Measurements from ENCODE around the gene USH1G.
A peak's percentile ranks its signal among the peaks of the same experiment; 100 is the strongest.

USH1G gene

GRCh38 chr17:74938194-74938950 lies 15.3 kb upstream of the USH1G start:
- no peak overlapping the region for H3K9ac ChIP-seq (ENCODE audit: insufficient read length, low read depth)
- no peak for DNase-seq (ENCODE audit: low read depth, low spot score)
- no peaks in the 10 kb centered on the region for H3K9me3 ChIP-seq (ENCODE audit: insufficient read depth, low read length)
- peaks cover 6% of the 10 kb centered on the region for H3K4me1 ChIP-seq (ENCODE audit: insufficient read depth, insufficient read length)
- H3K4me3 ChIP-seq (ENCODE audit: insufficient read length, low read depth) = no peak overlapping the region
- peaks cover 71% of the 10 kb centered on the region for H3K27me3 ChIP-seq (ENCODE audit: insufficient read depth, insufficient read length)
- no peak for TF ChIP-seq SUZ12 (IDR thresholded peaks at IDR 0.05; ENCODE audit: extremely low read depth, insufficient read depth, insufficient read length)
- no peaks in the 10 kb centered on the region for H3K36me3 ChIP-seq (ENCODE audit: insufficient read depth, insufficient read length, low read length)

GRCh38 chr17:74937064-74938051 lies 14.3 kb upstream of the USH1G start:
- Histone ChIP-seq H3K36me3 (ENCODE audit: insufficient read depth, insufficient read length, low read length) (no peaks in the 10 kb centered on the region), H3K9ac (ENCODE audit: insufficient read length, low read depth) (no peak overlapping the region), H3K4me3 (ENCODE audit: insufficient read length, low read depth) (no peak overlapping the region), H3K4me1 (ENCODE audit: insufficient read depth, insufficient read length) (peaks cover 6% of the 10 kb centered on the region), H3K9me3 (ENCODE audit: insufficient read depth, low read length) (no peaks in the 10 kb centered on the region), H3K27me3 (ENCODE audit: insufficient read depth, insufficient read length) (peaks cover 77% of the 10 kb centered on the region)
- no peak for DNase-seq (ENCODE audit: low read depth, low spot score)
- TF ChIP-seq ZNF274 (IDR thresholded peaks at IDR 0.05; ENCODE audit: low read depth, low read length) (no peak), SUZ12 (IDR thresholded peaks at IDR 0.05; ENCODE audit: extremely low read depth, insufficient read depth, insufficient read length) (no peak), YY1 (IDR thresholded peaks at IDR 0.05; ENCODE audit: insufficient read depth, insufficient read length) (no peak)

GRCh38 chr17:74936470-74936799 lies 13.4 kb upstream of the USH1G start:
- peak overlapping the region; percentile 36 for H3K4me3 ChIP-seq (ENCODE audit: insufficient read length, low read depth)
- H3K9ac ChIP-seq (ENCODE audit: insufficient read length, low read depth) = no peak overlapping the region
- TF ChIP-seq ZNF274 (IDR thresholded peaks at IDR 0.05; ENCODE audit: low read depth, low read length) (no peak), YY1 (IDR thresholded peaks at IDR 0.05; ENCODE audit: insufficient read depth, insufficient read length) (no peak), SUZ12 (IDR thresholded peaks at IDR 0.05; ENCODE audit: extremely low read depth, insufficient read depth, insufficient read length) (no peak)
- H3K4me1 ChIP-seq (ENCODE audit: insufficient read depth, insufficient read length) = peaks cover 6% of the 10 kb centered on the region
- H3K36me3 ChIP-seq (ENCODE audit: insufficient read depth, insufficient read length, low read length) = no peaks in the 10 kb centered on the region
- H3K27me3 ChIP-seq (ENCODE audit: insufficient read depth, insufficient read length) = peaks cover 73% of the 10 kb centered on the region
- no peak for DNase-seq (ENCODE audit: low read depth, low spot score)
- no peaks in the 10 kb centered on the region for H3K9me3 ChIP-seq (ENCODE audit: insufficient read depth, low read length)

- peaks cover 6% of the 10 kb centered on the region for H3K4me1 ChIP-seq (ENCODE audit: insufficient read depth, insufficient read length)
- H3K27me3 ChIP-seq (ENCODE audit: insufficient read depth, insufficient read length) = peaks cover 74% of the 10 kb centered on the region
- TF ChIP-seq SUZ12 (IDR thresholded peaks at IDR 0.05; ENCODE audit: extremely low read depth, insufficient read depth, insufficient read length) (peak; percentile 99), YY1 (IDR thresholded peaks at IDR 0.05; ENCODE audit: insufficient read depth, insufficient read length) (no peak)
- H3K36me3 ChIP-seq (ENCODE audit: insufficient read depth, insufficient read length, low read length) = no peaks in the 10 kb centered on the region
- peak within 1 kb of the TSS; percentile 36 for H3K4me3 ChIP-seq (ENCODE audit: insufficient read length, low read depth)
- no peak for DNase-seq (ENCODE audit: low read depth, low spot score)
- peak within 1 kb of the TSS; percentile 51 for H3K9ac ChIP-seq (ENCODE audit: insufficient read length, low read depth)
- H3K9me3 ChIP-seq (ENCODE audit: insufficient read depth, low read length) = no peaks in the 10 kb centered on the region
Observed at GRCh38 chr17:74935585-74936469, 12.8 kb upstream of the USH1G start, which contains the start of gene OTOP3. Gene OTOP3 (plus strand): TSS chr17:74935898. CDS start chr17:74935922, 24 bp downstream.

GRCh38 chr17:74935048-74935447 lies 12.0 kb upstream of the USH1G start:
- H3K9ac ChIP-seq (ENCODE audit: insufficient read length, low read depth) = peak overlapping the region; percentile 51
- H3K4me1 ChIP-seq (ENCODE audit: insufficient read depth, insufficient read length) = peaks cover 6% of the 10 kb centered on the region
- H3K27me3 ChIP-seq (ENCODE audit: insufficient read depth, insufficient read length) = peaks cover 74% of the 10 kb centered on the region
- no peaks in the 10 kb centered on the region for H3K36me3 ChIP-seq (ENCODE audit: insufficient read depth, insufficient read length, low read length)
- H3K9me3 ChIP-seq (ENCODE audit: insufficient read depth, low read length) = no peaks in the 10 kb centered on the region
- DNase-seq (ENCODE audit: low read depth, low spot score) = no peak
- TF ChIP-seq YY1 (IDR thresholded peaks at IDR 0.05; ENCODE audit: insufficient read depth, insufficient read length) (no peak), ZNF274 (IDR thresholded peaks at IDR 0.05; ENCODE audit: low read depth, low read length) (no peak), SUZ12 (IDR thresholded peaks at IDR 0.05; ENCODE audit: extremely low read depth, insufficient read depth, insufficient read length) (no peak)
- peak overlapping the region; percentile 36 for H3K4me3 ChIP-seq (ENCODE audit: insufficient read length, low read depth)

- DNase-seq (ENCODE audit: low read depth, low spot score) = no peak
- H3K4me3 ChIP-seq (ENCODE audit: insufficient read length, low read depth) = no peak overlapping the region
- peaks cover 60% of the 10 kb centered on the region for H3K27me3 ChIP-seq (ENCODE audit: insufficient read depth, insufficient read length)
- peaks cover 6% of the 10 kb centered on the region for H3K4me1 ChIP-seq (ENCODE audit: insufficient read depth, insufficient read length)
- no peak overlapping the region for H3K9ac ChIP-seq (ENCODE audit: insufficient read length, low read depth)
- no peaks in the 10 kb centered on the region for H3K9me3 ChIP-seq (ENCODE audit: insufficient read depth, low read length)
- TF ChIP-seq YY1 (IDR thresholded peaks at IDR 0.05; ENCODE audit: insufficient read depth, insufficient read length) (no peak), ZNF274 (IDR thresholded peaks at IDR 0.05; ENCODE audit: low read depth, low read length) (no peak), SUZ12 (IDR thresholded peaks at IDR 0.05; ENCODE audit: extremely low read depth, insufficient read depth, insufficient read length) (no peak)
- no peaks in the 10 kb centered on the region for H3K36me3 ChIP-seq (ENCODE audit: insufficient read depth, insufficient read length, low read length)
Observed at GRCh38 chr17:74930535-74931036, 7.5 kb upstream of the USH1G start.
